ENCODE results near the gene SPAG16. TPM values are rescaled to one million over a fixed set of nuclear protein-coding genes. Genes with fewer than 3 reads are reported as not detected.

SPAG16 gene
- polyA plus RNA-seq, 3 donors from 2014 or later: 9.7 to 18.6 (median 11.5) TPM

- DNase-seq: no peak
- Mint-ChIP-seq H3K36me3 (no peaks in the 10 kb centered on the region), H3K27ac (no peak overlapping the region), H3K4me3 (no peak overlapping the region), H3K4me1 (no peaks in the 10 kb centered on the region), H3K27me3 (ENCODE audit: low read depth in 3 of 3) (no peaks in the 10 kb centered on the region), H3K9me3 (peaks cover 0 to 11% (median 3%) of the 10 kb centered on the region in 6 donors)
Observed at GRCh38 chr2:214242797-214243196, 958.5 kb downstream of the SPAG16 start.

GRCh38 chr2:214244847-214245246 lies 960.6 kb downstream of the SPAG16 start:
- H3K36me3 Mint-ChIP-seq: no peaks in the 10 kb centered on the region
- no peak for DNase-seq
- H3K4me1 Mint-ChIP-seq: no peaks in the 10 kb centered on the region
- no peak overlapping the region for H3K4me3 Mint-ChIP-seq
- H3K27ac Mint-ChIP-seq: no peak overlapping the region
- peaks cover 0 to 12% (median 4%) of the 10 kb centered on the region in 6 donors for H3K9me3 Mint-ChIP-seq
- H3K27me3 Mint-ChIP-seq (ENCODE audit: low read depth in 3 of 3): peaks cover 0 to 2% (median 0%) of the 10 kb centered on the region in 3 donors

- Mint-ChIP-seq H3K9me3 (peaks cover 0 to 12% (median 4%) of the 10 kb centered on the region in 6 donors), H3K27ac (no peak overlapping the region), H3K36me3 (no peaks in the 10 kb centered on the region), H3K27me3 (ENCODE audit: low read depth in 3 of 3) (peaks cover 0 to 2% (median 0%) of the 10 kb centered on the region in 3 donors), H3K4me1 (no peaks in the 10 kb centered on the region), H3K4me3 (no peak overlapping the region)
- DNase-seq: no peak
Observed at GRCh38 chr2:214246417-214246816, 962.2 kb downstream of the SPAG16 start.

- H3K9me3 Mint-ChIP-seq: peaks cover 0 to 12% (median 6%) of the 10 kb centered on the region in 6 donors
- no peaks in the 10 kb centered on the region for H3K36me3 Mint-ChIP-seq
- no peak for DNase-seq
- H3K4me1 Mint-ChIP-seq: no peaks in the 10 kb centered on the region
- H3K27ac Mint-ChIP-seq: no peak overlapping the region
- H3K4me3 Mint-ChIP-seq: no peak overlapping the region
- peaks cover 0 to 2% (median 0%) of the 10 kb centered on the region in 3 donors for H3K27me3 Mint-ChIP-seq (ENCODE audit: low read depth in 3 of 3)
Observed at GRCh38 chr2:214247531-214247930, 963.3 kb downstream of the SPAG16 start.

- no peak for DNase-seq
- H3K4me3 Mint-ChIP-seq: no peak overlapping the region
- H3K36me3 Mint-ChIP-seq: no peaks in the 10 kb centered on the region
- H3K27me3 Mint-ChIP-seq (ENCODE audit: low read depth in 3 of 3): no peaks in the 10 kb centered on the region
- H3K4me1 Mint-ChIP-seq: no peaks in the 10 kb centered on the region
- H3K27ac Mint-ChIP-seq: no peak overlapping the region
- H3K9me3 Mint-ChIP-seq: peaks cover 0 to 22% (median 12%) of the 10 kb centered on the region in 6 donors
Observed at GRCh38 chr2:214255046-214255445, 970.8 kb downstream of the SPAG16 start.

- Mint-ChIP-seq H3K36me3 (no peaks in the 10 kb centered on the region), H3K27me3 (ENCODE audit: low read depth in 3 of 3) (no peaks in the 10 kb centered on the region), H3K4me1 (no peaks in the 10 kb centered on the region), H3K4me3 (no peak overlapping the region), H3K9me3 (peaks cover 3 to 34% (median 6%) of the 10 kb centered on the region in 6 donors), H3K27ac (no peak overlapping the region)
- DNase-seq: no peak
Observed at GRCh38 chr2:214261683-214262082, 977.4 kb downstream of the SPAG16 start.

GRCh38 chr2:214264171-214264570 lies 979.9 kb downstream of the SPAG16 start:
- Mint-ChIP-seq H3K9me3 (peaks cover 3 to 37% (median 6%) of the 10 kb centered on the region in 6 donors), H3K36me3 (no peaks in the 10 kb centered on the region)

GRCh38 chr2:214265991-214266489 lies 981.8 kb downstream of the SPAG16 start:
- DNase-seq: no peak
- Mint-ChIP-seq H3K4me1 (no peaks in the 10 kb centered on the region), H3K27ac (no peak overlapping the region), H3K4me3 (no peak overlapping the region), H3K9me3 (peaks cover 3 to 28% (median 5%) of the 10 kb centered on the region in 6 donors), H3K36me3 (no peaks in the 10 kb centered on the region), H3K27me3 (ENCODE audit: low read depth in 3 of 3) (no peaks in the 10 kb centered on the region)

More at GRCh38 chr2:214264171-214264570, 979.9 kb downstream of the SPAG16 start:
- Mint-ChIP-seq H3K4me1 (no peaks in the 10 kb centered on the region), H3K27me3 (ENCODE audit: low read depth in 3 of 3) (no peaks in the 10 kb centered on the region), H3K4me3 (no peak overlapping the region), H3K27ac (no peak overlapping the region)
- no peak for DNase-seq

- Mint-ChIP-seq H3K4me1 (no peaks in the 10 kb centered on the region), H3K36me3 (no peaks in the 10 kb centered on the region), H3K27ac (no peak overlapping the region), H3K4me3 (no peak overlapping the region), H3K27me3 (ENCODE audit: low read depth in 3 of 3) (no peaks in the 10 kb centered on the region), H3K9me3 (peaks cover 10 to 33% (median 28%) of the 10 kb centered on the region in 6 donors)
- DNase-seq: no peak
Observed at GRCh38 chr2:214277880-214278279, 993.6 kb downstream of the SPAG16 start.

GRCh38 chr2:214286011-214286410 lies 1001.7 kb downstream of the SPAG16 start:
- H3K27ac Mint-ChIP-seq: no peak overlapping the region
- H3K36me3 Mint-ChIP-seq: no peaks in the 10 kb centered on the region
- DNase-seq: no peak
- no peak overlapping the region for H3K4me3 Mint-ChIP-seq
- peaks cover 3 to 24% (median 9%) of the 10 kb centered on the region in 6 donors for H3K9me3 Mint-ChIP-seq
- no peaks in the 10 kb centered on the region for H3K4me1 Mint-ChIP-seq
- no peaks in the 10 kb centered on the region for H3K27me3 Mint-ChIP-seq (ENCODE audit: low read depth in 3 of 3)

- no peak overlapping the region for H3K4me3 Mint-ChIP-seq
Observed at GRCh38 chr2:214293593-214293992, 1009.3 kb downstream of the SPAG16 start.

GRCh38 chr2:214294426-214294825 lies 1010.2 kb downstream of the SPAG16 start:
- DNase-seq: no peak
- Mint-ChIP-seq H3K4me1 (no peaks in the 10 kb centered on the region), H3K36me3 (no peaks in the 10 kb centered on the region), H3K27me3 (ENCODE audit: low read depth in 3 of 3) (peaks cover 0 to 6% (median 3%) of the 10 kb centered on the region in 3 donors), H3K4me3 (no peak overlapping the region), H3K27ac (no peak overlapping the region), H3K9me3 (peaks cover 9 to 52% (median 32%) of the 10 kb centered on the region in 6 donors)

More at GRCh38 chr2:214293593-214293992, 1009.3 kb downstream of the SPAG16 start:
- peaks cover 0 to 6% (median 3%) of the 10 kb centered on the region in 3 donors for H3K27me3 Mint-ChIP-seq (ENCODE audit: low read depth in 3 of 3)
- peaks cover 6 to 51% (median 32%) of the 10 kb centered on the region in 6 donors for H3K9me3 Mint-ChIP-seq
- no peaks in the 10 kb centered on the region for H3K4me1 Mint-ChIP-seq
- no peak overlapping the region for H3K27ac Mint-ChIP-seq
- H3K36me3 Mint-ChIP-seq: no peaks in the 10 kb centered on the region
- no peak for DNase-seq

- H3K4me3 Mint-ChIP-seq: no peak overlapping the region
- no peaks in the 10 kb centered on the region for H3K4me1 Mint-ChIP-seq
- H3K27me3 Mint-ChIP-seq (ENCODE audit: low read depth in 3 of 3): peaks cover 0 to 5% (median 3%) of the 10 kb centered on the region in 3 donors
- H3K36me3 Mint-ChIP-seq: no peaks in the 10 kb centered on the region
- no peak overlapping the region for H3K27ac Mint-ChIP-seq
- H3K9me3 Mint-ChIP-seq: peaks cover 3 to 41% (median 19%) of the 10 kb centered on the region in 6 donors
- no peak for DNase-seq
Observed at GRCh38 chr2:214297423-214297822, 1013.2 kb downstream of the SPAG16 start.

- DNase-seq: no peak
- H3K9me3 Mint-ChIP-seq: peaks cover 13 to 37% (median 15%) of the 10 kb centered on the region in 6 donors
- peaks cover 0 to 2% (median 0%) of the 10 kb centered on the region in 3 donors for H3K27me3 Mint-ChIP-seq (ENCODE audit: low read depth in 3 of 3)
- no peak overlapping the region for H3K4me3 Mint-ChIP-seq
- H3K4me1 Mint-ChIP-seq: no peaks in the 10 kb centered on the region
- H3K36me3 Mint-ChIP-seq: no peaks in the 10 kb centered on the region
- H3K27ac Mint-ChIP-seq: no peak overlapping the region
Observed at GRCh38 chr2:214310319-214310718, 1026.1 kb downstream of the SPAG16 start.

- Mint-ChIP-seq H3K9me3 (peaks cover 12 to 29% (median 14%) of the 10 kb centered on the region in 6 donors), H3K27me3 (ENCODE audit: low read depth in 3 of 3) (peaks cover 0 to 2% (median 0%) of the 10 kb centered on the region in 3 donors), H3K36me3 (no peaks in the 10 kb centered on the region), H3K4me3 (no peak overlapping the region), H3K27ac (no peak overlapping the region), H3K4me1 (no peaks in the 10 kb centered on the region)
- no peak for DNase-seq
Observed at GRCh38 chr2:214311031-214311533, 1026.8 kb downstream of the SPAG16 start.

Measured in immature natural killer cell (primary cell).